Measurements from ENCODE around the gene RYR2.

- TF ChIP-seq ZHX1 (conservative IDR thresholded peaks at IDR 0.05; ENCODE audit: low read length) (no peak), SPI1 (IDR thresholded peaks at IDR 0.05; ENCODE audit: borderline replicate concordance, low read depth, low read length) (no peak), MYC (IDR thresholded peaks at IDR 0.05; ENCODE audit: low read depth, low read length) (no peak), MYC (CRISPR knock-in tag; IDR thresholded peaks at IDR 0.05; ENCODE audit: borderline replicate concordance, low read depth) (no peak), SRSF9 (IDR thresholded peaks at IDR 0.05; ENCODE audit: borderline replicate concordance, low read depth, low read length) (no peak), CBFB (CRISPR knock-in tag; IDR thresholded peaks at IDR 0.05) (no peak), EP300 (IDR thresholded peaks at IDR 0.05; ENCODE audit: low read length) (no peak), NFIC (IDR thresholded peaks at IDR 0.05) (no peak), MEIS2 (IDR thresholded peaks at IDR 0.05; ENCODE audit: partially characterized antibody) (no peak)
- TF ChIP-seq, protein P1, sequence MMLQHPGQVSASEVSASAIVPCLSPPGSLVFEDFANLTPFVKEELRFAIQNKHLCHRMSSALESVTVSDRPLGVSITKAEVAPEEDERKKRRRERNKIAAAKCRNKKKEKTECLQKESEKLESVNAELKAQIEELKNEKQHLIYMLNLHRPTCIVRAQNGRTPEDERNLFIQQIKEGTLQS (IDR thresholded peaks at IDR 0.05), result no peak
- TF ChIP-seq, protein P1 (CRISPR knock-in tag; conservative IDR thresholded peaks at IDR 0.05), result no peak
- TF ChIP-seq, protein P2, sequence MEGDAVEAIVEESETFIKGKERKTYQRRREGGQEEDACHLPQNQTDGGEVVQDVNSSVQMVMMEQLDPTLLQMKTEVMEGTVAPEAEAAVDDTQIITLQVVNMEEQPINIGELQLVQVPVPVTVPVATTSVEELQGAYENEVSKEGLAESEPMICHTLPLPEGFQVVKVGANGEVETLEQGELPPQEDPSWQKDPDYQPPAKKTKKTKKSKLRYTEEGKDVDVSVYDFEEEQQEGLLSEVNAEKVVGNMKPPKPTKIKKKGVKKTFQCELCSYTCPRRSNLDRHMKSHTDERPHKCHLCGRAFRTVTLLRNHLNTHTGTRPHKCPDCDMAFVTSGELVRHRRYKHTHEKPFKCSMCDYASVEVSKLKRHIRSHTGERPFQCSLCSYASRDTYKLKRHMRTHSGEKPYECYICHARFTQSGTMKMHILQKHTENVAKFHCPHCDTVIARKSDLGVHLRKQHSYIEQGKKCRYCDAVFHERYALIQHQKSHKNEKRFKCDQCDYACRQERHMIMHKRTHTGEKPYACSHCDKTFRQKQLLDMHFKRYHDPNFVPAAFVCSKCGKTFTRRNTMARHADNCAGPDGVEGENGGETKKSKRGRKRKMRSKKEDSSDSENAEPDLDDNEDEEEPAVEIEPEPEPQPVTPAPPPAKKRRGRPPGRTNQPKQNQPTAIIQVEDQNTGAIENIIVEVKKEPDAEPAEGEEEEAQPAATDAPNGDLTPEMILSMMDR (IDR thresholded peaks at IDR 0.05 in 2 of 3, conservative IDR thresholded peaks at IDR 0.05 in 1 of 3; ENCODE audit: insufficient read depth in 2 of 3, low read depth in 1 of 3, low read length in 3 of 3), result no peak
Measured at GRCh38 chr1:237702161-237702560, 660.2 kb downstream of the RYR2 start.
